Measurements from ENCODE around the gene SPAST. TPM values are rescaled to one million over a fixed set of nuclear protein-coding genes. Genes with fewer than 3 reads are reported as not detected.
A peak's percentile ranks its signal among the peaks of the same experiment; 100 is the strongest.
"Not testable (repeated sequence)": the region's sequence is repeated elsewhere in the genome, so short reads cannot be mapped to it uniquely, and the experiment has no call there.

SPAST gene
- total and polyA plus RNA-seq, 7 donors: 5.9 to 24.8 (median 13.9) TPM

- H3K27me3 ChIP-seq (ENCODE audit: insufficient read depth in 3 of 3, low read length in 2 of 3): no peaks in the 10 kb centered on the region
- peaks cover 0 to 53% of the 10 kb centered on the region in 2 donors for H3K36me3 ChIP-seq (ENCODE audit: insufficient read depth in 1 of 2, low read depth in 1 of 2)
- H3K9me3 ChIP-seq: no peaks in the 10 kb centered on the region
- no peaks in the 10 kb centered on the region for H3K4me1 ChIP-seq
- no peak overlapping the region for H3K4me3 ChIP-seq
- TF ChIP-seq CTCF (IDR thresholded peaks at IDR 0.05): no peak
- H3K27ac ChIP-seq: no peak overlapping the region
- ATAC-seq: no peak
- DNase-seq: no peak
- intact Hi-C loops (cut with DNase I): no loop called here
- 85 to 89% (median 88%) methylated on average over 1 of the region's 1 CpG for WGBS, 3 donors
Observed at GRCh38 chr2:32192418-32192817, 129.1 kb downstream of the SPAST start.

DNA sequence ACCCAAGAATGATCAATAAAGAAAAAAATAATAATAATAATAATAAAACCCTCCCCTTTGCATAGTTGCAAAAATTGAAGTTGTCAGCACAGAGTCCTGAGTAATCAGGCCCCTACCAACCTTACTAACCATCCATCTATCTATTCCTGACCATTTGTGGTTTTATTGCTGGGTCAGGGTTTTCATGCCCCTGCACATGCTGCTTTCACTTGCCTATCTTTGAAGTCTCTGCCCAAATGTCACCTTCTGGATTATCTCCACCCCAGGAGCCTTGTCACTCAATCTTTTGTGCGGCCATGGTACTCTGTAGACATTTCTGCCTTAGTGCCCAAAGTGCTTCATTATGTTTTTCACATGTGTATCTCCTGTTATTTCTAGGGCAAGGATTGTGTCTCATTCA is 137.5 kb downstream of the SPAST start:
- H3K27ac ChIP-seq: no peak overlapping the region
- H3K27me3 ChIP-seq (ENCODE audit: insufficient read depth in 3 of 3, low read length in 2 of 3): no peaks in the 10 kb centered on the region
- no peaks in the 10 kb centered on the region for H3K9me3 ChIP-seq
- TF ChIP-seq CTCF (IDR thresholded peaks at IDR 0.05): no peak
- intact Hi-C loops (cut with DNase I): no loop called here
- ATAC-seq (no peak), DNase-seq (no peak)
- WGBS, 3 donors: 78 to 81% (median 79%) methylated on average over 1 of the region's 1 CpG
- H3K4me3 ChIP-seq: no peak overlapping the region
- H3K4me1 ChIP-seq: peaks cover 5% of the 10 kb centered on the region
- peaks cover 3 to 75% of the 10 kb centered on the region in 2 donors for H3K36me3 ChIP-seq (ENCODE audit: insufficient read depth in 1 of 2, low read depth in 1 of 2)

DNA sequence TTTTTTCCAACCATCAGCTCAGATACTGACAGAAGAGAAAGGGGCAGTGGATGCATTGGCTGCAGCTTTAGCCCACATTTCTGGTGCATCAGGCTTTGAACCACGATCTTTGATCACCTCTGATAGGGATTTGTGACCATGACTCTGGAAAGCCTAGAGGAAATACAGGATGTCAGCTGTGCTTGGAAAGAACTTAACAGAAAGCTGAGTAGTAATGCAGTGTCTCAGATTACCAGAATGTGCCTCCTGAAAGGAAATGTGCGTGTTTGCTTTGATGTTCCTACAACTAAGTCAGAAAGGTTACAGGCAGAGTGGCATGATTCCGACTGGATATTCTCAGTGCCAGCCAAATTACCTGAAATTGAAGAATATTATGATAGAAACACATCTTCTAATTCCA is 140.1 kb downstream of the SPAST start:
- H3K27me3 ChIP-seq (ENCODE audit: insufficient read depth in 3 of 3, low read length in 2 of 3); H3K27ac ChIP-seq; H3K4me3 ChIP-seq; intact Hi-C loops (cut with DNase I); H3K9me3 ChIP-seq; DNase-seq; H3K4me1 ChIP-seq: not testable (repeated sequence)
- H3K36me3 ChIP-seq (ENCODE audit: insufficient read depth in 1 of 2, low read depth in 1 of 2): peaks cover 3 to 61% of the 10 kb centered on the region in 2 donors
- WGBS, 3 donors: 21 to 40% (median 31%) methylated on average over 3 of the region's 3 CpGs
- peak; percentile 48 to 72 (median 54) for ATAC-seq

Other genes with a start within 250 kb of the SPAST start
- 10 to 100 TPM; 46.1 to 71.6 (median 56.3) TPM for gene MEMO1, start 52.5 kb upstream of the SPAST start, total RNA-seq
- gene MEMO1, start 52.5 kb upstream of the SPAST start, polyA plus RNA-seq: 10 to 100 TPM; 40.0 to 86.8 (median 56.0) TPM
- gene DPY30, start 23.8 kb upstream of the SPAST start, total RNA-seq: 10 to 100 TPM; 28.6 to 44.4 (median 34.2) TPM
- gene DPY30, start 23.8 kb upstream of the SPAST start, polyA plus RNA-seq: 10 to 100 TPM; 30.2 to 76.9 (median 60.5) TPM
- gene SLC30A6, start 102.3 kb downstream of the SPAST start, total RNA-seq: 10 to 100 TPM; 11.6 to 19.3 (median 14.4) TPM
- 10 to 100 TPM in 2 of 3 donors, 1 to 10 TPM in 1; 6.2 to 32.1 (median 12.9) TPM for gene SLC30A6, start 102.3 kb downstream of the SPAST start, polyA plus RNA-seq
- gene NLRC4, start 201.3 kb downstream of the SPAST start, total RNA-seq: under 1 TPM; 0.29 to 0.75 (median 0.39) TPM
- gene NLRC4, start 201.3 kb downstream of the SPAST start, polyA plus RNA-seq: under 1 TPM; 0.16 to 0.30 (median 0.19) TPM
- gene YIPF4, start 214.3 kb downstream of the SPAST start, total RNA-seq: 10 to 100 TPM; 38.3 to 62.0 (median 43.5) TPM
- 10 to 100 TPM; 17.9 to 44.7 (median 25.4) TPM for gene YIPF4, start 214.3 kb downstream of the SPAST start, polyA plus RNA-seq

Data from psoas muscle (tissue), 8 donors.